ENCODE results near the gene UCP3. TPM values are rescaled to one million over a fixed set of nuclear protein-coding genes. Genes with fewer than 3 reads are reported as not detected.

The UCP3 gene
- total and polyA plus RNA-seq, 2 of the 8 experiments (the other 6 are each of a cell fraction or from before 2014, with no cell fraction given) = 0.85 to 1.3 TPM

DNA sequence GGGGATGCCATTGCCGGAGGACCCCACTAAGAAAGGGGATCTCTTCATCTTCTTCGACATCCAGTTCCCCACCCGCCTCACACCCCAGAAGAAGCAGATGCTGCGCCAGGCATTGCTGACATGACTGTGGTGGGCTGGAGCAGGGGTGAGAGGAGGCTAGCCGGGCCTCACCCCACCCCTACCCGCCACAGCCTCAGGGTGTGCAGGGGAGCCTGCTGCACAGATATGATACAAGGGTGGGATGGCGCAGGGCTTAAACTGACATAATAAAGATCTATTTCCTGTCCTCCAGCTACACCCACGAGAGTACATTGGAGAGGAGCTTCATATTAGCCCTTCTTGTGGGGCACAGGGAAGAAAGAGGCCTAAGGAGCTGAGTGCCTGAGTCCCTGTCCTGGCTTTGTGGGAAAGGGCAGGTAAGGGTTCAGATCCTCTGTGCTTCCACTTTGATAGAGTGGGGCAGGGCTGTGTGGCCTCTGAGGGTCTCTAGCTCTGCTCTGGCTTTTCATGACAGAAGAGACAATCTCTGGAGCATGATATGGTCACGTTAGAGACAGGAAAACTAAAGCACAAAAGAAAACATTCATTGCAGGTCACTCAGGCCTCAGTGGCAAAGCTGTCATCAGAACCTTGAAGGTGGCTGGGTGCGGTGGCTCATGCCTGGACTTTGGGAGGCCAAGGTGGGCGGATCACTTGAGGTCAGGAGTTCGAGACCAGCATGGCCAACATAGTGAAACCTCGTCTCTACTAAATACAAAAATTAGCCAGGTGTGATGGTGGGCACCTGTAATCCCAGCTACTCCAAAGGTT lies 38.7 kb downstream of the UCP3 start:
- Histone ChIP-seq H2AFZ (ENCODE audit: low read length) (no peak overlapping the region), H2BK15ac (ENCODE audit: low read length) (no peak overlapping the region), H3K79me2 (ENCODE audit: control insufficient read depth in 1 of 2, insufficient read depth in 2 of 2, low read length in 2 of 2) (no peaks in the 10 kb centered on the region), H4K8ac (ENCODE audit: extremely low read depth, insufficient read depth, low read length) (no peak overlapping the region), H4K5ac (ENCODE audit: insufficient read length, low read depth, low read length) (no peak overlapping the region), H3K27me3 (replicated peaks in 1 of 4; ENCODE audit: control insufficient read depth in 3 of 4, extremely low read depth in 1 of 4, insufficient read depth in 3 of 4, low read length in 3 of 4) (no peaks in the 10 kb centered on the region), H3K79me1 (ENCODE audit: low read depth, low read length) (no peaks in the 10 kb centered on the region), H3K4me1 (replicated peaks in 1 of 4; ENCODE audit: control insufficient read depth in 3 of 4, insufficient read depth in 4 of 4, low read length in 3 of 4) (no peaks in the 10 kb centered on the region), H2BK120ac (replicated peaks; ENCODE audit: low read depth, low read length) (no peak overlapping the region), H3K14ac (ENCODE audit: insufficient read length) (no peak overlapping the region), H2BK5ac (ENCODE audit: low read depth, low read length) (no peak overlapping the region), H3K56ac (replicated peaks; ENCODE audit: insufficient read length, low read depth, low read length) (no peak overlapping the region), H3K9ac (replicated peaks in 1 of 4; ENCODE audit: extremely low read depth in 1 of 4, low read depth in 3 of 4, low read length in 3 of 4) (no peak overlapping the region), H3K27ac (ENCODE audit: low read depth, low read length) (no peak overlapping the region), H2BK12ac (ENCODE audit: low read depth, low read length) (no peak overlapping the region), H4K91ac (replicated peaks; ENCODE audit: insufficient read length, low read length) (no peak overlapping the region), H2AK5ac (ENCODE audit: low read depth, low read length) (no peak overlapping the region), H3K36me3 (ENCODE audit: control insufficient read depth in 2 of 4, insufficient read depth in 4 of 4, low read length in 3 of 4) (peaks cover under 1 to 11% (median 3%) of the 10 kb centered on the region in 4 experiments; a peak in 6 of 8 replicates), H3K23ac (ENCODE audit: insufficient read length) (no peak overlapping the region), H3K4me2 (ENCODE audit: insufficient read depth in 1 of 2, low read depth in 2 of 2, low read length in 2 of 2) (no peak overlapping the region), H3K4me3 (ENCODE audit: extremely low read depth in 1 of 4, insufficient read depth in 2 of 4, low read depth in 3 of 4, low read length in 4 of 4) (no peak overlapping the region), H3K18ac (ENCODE audit: extremely low read depth, low read length) (no peak overlapping the region), H4K20me1 (replicated peaks in 1 of 2; ENCODE audit: control insufficient read depth in 1 of 2, insufficient read depth in 2 of 2, low read length in 2 of 2) (peaks cover 0 to 3% of the 10 kb centered on the region in 2 experiments), H3K23me2 (ENCODE audit: low read depth, low read length) (no peaks in the 10 kb centered on the region), H3K4ac (replicated peaks; ENCODE audit: insufficient read length, low read depth, low read length) (no peak overlapping the region), H2BK20ac (ENCODE audit: low read length) (no peak overlapping the region), H3K9me3 (ENCODE audit: insufficient read depth in 2 of 2, low read depth in 1 of 2, low read length in 1 of 2) (no peaks in the 10 kb centered on the region)
- POLR2A ChIA-PET (ENCODE audit: partially characterized antibody) = interaction anchor here (0.9 to 8.8 kb wide), 7 partner anchors 9 to 282 kb away, joined by 3 to 94 read pairs (median 4); partner anchors contain the start of gene UCP2
- DNase-seq (ENCODE audit: low read depth in 1 of 2, low spot score in 2 of 2) (no peak), FAIRE-seq (no peak)
- CTCF ChIA-PET (ENCODE audit: partially characterized antibody) = interaction anchor here (1.0 to 1.1 kb wide), 2 partner anchors 10 to 351 kb away, joined by 3 read pairs; no protein-coding TSS in a partner anchor
- WGBS, 2 experiments (ENCODE audit: extremely low coverage in 1 of 2, insufficient coverage in 1 of 2, insufficient read length in 1 of 2, insufficient replicate concordance in 2 of 2, low coverage in 1 of 2, low lambda C conversion rate in 2 of 2, missing lambda C conversion rate in 1 of 2) = 88% methylated on average over 12 of the region's 13 CpGs; no CpG with 5 or more reads in 1 of the 2 experiments
- TF ChIP-seq TEAD4 (IDR thresholded peaks at IDR 0.05; ENCODE audit: low read depth, low read length) (no peak), POU5F1 (IDR thresholded peaks at IDR 0.05; ENCODE audit: low read depth, low read length) (no peak), CHD2 (IDR thresholded peaks at IDR 0.05; ENCODE audit: low read length) (no peak), ZNF274 (IDR thresholded peaks at IDR 0.05; ENCODE audit: borderline replicate concordance, extremely low read depth, low read length) (no peak), SAP30 (IDR thresholded peaks at IDR 0.05; ENCODE audit: insufficient read depth, insufficient replicate concordance, low read length) (no peak), SRF (IDR thresholded peaks at IDR 0.05; ENCODE audit: low read depth, low read length) (no peak), POLR2AphosphoS5 (IDR thresholded peaks at IDR 0.05; ENCODE audit: low read depth, low read length) (no peak)
- TF ChIP-seq, protein P1, sequence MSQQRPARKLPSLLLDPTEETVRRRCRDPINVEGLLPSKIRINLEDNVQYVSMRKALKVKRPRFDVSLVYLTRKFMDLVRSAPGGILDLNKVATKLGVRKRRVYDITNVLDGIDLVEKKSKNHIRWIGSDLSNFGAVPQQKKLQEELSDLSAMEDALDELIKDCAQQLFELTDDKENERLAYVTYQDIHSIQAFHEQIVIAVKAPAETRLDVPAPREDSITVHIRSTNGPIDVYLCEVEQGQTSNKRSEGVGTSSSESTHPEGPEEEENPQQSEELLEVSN (IDR thresholded peaks at IDR 0.05) = no peak
- TF ChIP-seq, protein P2, sequence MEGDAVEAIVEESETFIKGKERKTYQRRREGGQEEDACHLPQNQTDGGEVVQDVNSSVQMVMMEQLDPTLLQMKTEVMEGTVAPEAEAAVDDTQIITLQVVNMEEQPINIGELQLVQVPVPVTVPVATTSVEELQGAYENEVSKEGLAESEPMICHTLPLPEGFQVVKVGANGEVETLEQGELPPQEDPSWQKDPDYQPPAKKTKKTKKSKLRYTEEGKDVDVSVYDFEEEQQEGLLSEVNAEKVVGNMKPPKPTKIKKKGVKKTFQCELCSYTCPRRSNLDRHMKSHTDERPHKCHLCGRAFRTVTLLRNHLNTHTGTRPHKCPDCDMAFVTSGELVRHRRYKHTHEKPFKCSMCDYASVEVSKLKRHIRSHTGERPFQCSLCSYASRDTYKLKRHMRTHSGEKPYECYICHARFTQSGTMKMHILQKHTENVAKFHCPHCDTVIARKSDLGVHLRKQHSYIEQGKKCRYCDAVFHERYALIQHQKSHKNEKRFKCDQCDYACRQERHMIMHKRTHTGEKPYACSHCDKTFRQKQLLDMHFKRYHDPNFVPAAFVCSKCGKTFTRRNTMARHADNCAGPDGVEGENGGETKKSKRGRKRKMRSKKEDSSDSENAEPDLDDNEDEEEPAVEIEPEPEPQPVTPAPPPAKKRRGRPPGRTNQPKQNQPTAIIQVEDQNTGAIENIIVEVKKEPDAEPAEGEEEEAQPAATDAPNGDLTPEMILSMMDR (IDR thresholded peaks at IDR 0.05; ENCODE audit: control extremely low read depth in 1 of 3, insufficient read depth in 1 of 3, low read depth in 1 of 3, low read length in 3 of 3) = no peak

Measured in H1 (cell line).